ENCODE measurements around the gene ADAMTSL1. TPM values are rescaled to one million over a fixed set of nuclear protein-coding genes. Genes with fewer than 3 reads are reported as not detected.

The ADAMTSL1 gene
- total and polyA plus RNA-seq, 12 donors: 0.37 to 5.2 (median 1.9) TPM

DNA sequence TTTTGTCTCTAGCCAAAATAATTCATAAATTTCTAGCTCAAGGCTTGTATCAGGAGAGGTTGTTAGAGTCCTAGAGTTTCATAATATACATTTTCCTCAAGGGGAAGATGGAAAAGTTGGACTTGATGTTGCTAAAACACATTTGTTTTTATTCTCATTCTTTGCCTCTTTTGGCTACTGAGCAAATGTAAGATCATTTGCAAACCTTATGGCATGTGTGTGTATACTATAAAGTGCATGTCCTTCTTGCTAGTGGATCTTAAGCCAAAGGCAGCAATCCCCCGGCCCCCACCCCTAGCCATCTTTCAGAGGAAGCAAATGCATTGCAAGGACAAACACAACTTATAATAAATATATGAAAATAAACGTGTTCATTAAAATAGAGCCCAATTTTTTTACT is 43.0 kb downstream of the ADAMTSL1 start:
- Histone ChIP-seq H3K36me3 (no peaks in the 10 kb centered on the region), H3K4me3 (no peak overlapping the region), H3K27ac (no peak overlapping the region), H3K27me3 (no peaks in the 10 kb centered on the region), H3K4me1 (no peaks in the 10 kb centered on the region), H3K9me3 (peaks cover 0 to 4% (median 0%) of the 10 kb centered on the region in 11 donors)
- DNase-seq: no peak
- TF ChIP-seq, protein P1, sequence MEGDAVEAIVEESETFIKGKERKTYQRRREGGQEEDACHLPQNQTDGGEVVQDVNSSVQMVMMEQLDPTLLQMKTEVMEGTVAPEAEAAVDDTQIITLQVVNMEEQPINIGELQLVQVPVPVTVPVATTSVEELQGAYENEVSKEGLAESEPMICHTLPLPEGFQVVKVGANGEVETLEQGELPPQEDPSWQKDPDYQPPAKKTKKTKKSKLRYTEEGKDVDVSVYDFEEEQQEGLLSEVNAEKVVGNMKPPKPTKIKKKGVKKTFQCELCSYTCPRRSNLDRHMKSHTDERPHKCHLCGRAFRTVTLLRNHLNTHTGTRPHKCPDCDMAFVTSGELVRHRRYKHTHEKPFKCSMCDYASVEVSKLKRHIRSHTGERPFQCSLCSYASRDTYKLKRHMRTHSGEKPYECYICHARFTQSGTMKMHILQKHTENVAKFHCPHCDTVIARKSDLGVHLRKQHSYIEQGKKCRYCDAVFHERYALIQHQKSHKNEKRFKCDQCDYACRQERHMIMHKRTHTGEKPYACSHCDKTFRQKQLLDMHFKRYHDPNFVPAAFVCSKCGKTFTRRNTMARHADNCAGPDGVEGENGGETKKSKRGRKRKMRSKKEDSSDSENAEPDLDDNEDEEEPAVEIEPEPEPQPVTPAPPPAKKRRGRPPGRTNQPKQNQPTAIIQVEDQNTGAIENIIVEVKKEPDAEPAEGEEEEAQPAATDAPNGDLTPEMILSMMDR (IDR thresholded peaks at IDR 0.05): no peak
- ATAC-seq: no peak
- intact Hi-C loops (cut with DNase I): no loop called here
- WGBS, 2 donors: 67 to 78% methylated on average over 2 of the region's 2 CpGs

DNA sequence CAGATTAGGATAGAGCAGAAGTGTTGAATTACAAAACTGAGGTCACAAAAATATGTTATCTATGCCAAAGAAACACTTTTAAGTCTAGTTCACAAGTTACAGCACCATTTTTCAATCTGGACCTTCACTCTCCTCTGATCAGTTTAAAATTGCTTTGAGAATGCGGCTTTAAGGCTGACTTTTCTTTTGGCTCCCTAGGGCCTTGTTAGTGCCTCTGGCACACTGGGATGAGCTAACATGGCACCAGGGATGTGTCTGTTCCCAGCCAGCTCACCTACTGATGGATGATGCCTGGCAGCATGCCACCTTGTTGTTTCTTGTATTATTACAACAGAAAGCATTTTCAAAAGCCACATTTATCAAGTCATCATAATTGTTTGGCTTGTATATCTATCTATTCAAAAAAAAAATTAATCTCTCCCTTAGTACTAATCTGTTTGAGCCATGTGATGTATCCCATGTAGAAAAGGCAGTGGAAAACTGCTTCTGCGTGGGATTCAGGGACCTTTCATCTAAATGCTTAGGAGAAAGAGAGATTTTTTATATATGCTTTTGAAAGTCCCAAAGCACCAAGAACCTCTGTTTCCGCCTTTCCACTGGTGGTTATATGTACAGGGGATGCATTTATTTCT is 46.6 kb downstream of the ADAMTSL1 start:
- intact Hi-C loops (cut with DNase I): no loop called here
- no peaks in the 10 kb centered on the region for H3K4me1 ChIP-seq
- H3K27ac ChIP-seq: no peak overlapping the region
- H3K9me3 ChIP-seq: peaks cover 0 to 6% (median 0%) of the 10 kb centered on the region in 11 donors
- H3K4me3 ChIP-seq: no peak overlapping the region
- H3K27me3 ChIP-seq: no peaks in the 10 kb centered on the region
- WGBS, 2 donors: 92 to 93% methylated on average over 3 of the region's 3 CpGs
- DNase-seq: no peak
- ATAC-seq: no peak
- no peaks in the 10 kb centered on the region for H3K36me3 ChIP-seq
- TF ChIP-seq, protein P1 (IDR thresholded peaks at IDR 0.05): no peak

DNA sequence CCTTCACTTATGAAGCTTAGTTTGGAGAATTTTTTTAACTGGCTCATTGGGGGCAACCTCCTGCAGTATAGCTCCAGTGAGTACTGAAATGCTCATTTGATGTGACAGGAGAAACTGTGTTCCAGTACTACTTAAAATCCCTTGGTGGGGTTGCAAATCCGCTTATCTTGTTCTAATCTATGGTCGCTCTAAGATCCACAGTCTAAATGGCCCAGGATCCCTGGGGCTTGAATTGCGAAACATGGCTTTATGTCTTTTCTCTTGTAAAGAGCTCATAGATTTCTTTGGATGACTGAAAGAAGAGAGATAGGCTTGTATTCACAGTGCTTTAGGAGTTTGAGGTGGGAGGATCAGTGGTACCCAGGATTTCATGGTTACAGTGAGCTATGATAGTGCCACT is 52.7 kb downstream of the ADAMTSL1 start:
- WGBS, 2 donors: 91 to 93% methylated on average over 3 of the region's 3 CpGs
- TF ChIP-seq, protein P1 (IDR thresholded peaks at IDR 0.05): no peak

DNA sequence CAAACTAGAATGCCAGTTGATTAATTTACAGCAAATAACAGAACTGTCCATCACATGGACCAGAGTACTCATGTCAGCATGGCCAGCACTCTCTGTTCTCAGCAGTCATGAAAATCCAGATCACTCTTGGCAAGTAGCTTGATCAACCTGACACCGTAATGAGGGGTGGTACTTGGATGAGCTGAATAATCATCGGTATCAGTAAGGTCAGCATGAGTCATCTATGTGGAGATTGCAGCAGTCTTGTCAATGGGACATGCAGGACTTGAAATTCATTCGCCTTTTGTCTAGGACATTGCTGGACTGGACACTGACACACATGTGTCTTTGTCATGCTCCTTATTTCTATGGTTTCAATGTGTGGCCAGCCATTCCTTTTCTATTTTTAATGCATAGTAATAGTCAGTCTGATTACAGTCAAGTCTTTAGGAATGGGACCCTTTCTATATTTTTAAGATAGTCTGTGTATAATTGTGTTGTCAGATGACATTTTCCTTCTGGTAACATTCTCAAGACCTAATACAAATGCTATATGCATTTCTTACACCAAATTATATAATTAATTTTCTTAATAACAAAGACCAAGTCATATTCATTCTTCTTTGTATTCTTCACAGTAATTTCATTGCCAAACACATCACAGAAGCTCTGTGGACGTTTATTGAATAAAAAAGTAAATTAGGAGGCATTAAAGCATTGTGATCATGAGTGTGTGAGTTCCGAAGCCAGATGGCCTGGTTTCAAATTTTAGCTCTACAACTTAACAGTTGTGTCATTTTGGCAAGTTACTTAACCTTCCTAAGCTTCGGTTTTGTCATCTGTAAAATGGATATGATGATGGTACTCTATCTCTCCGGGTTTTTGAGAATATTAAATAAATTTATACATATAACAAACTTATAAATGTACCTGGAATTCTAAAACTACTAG is 57.4 kb downstream of the ADAMTSL1 start:
- DNase-seq (no peak), ATAC-seq (no peak)
- Histone ChIP-seq H3K27me3 (no peaks in the 10 kb centered on the region), H3K9me3 (peaks cover 0 to 39% (median 16%) of the 10 kb centered on the region in 11 donors), H3K4me3 (no peak overlapping the region), H3K27ac (no peak overlapping the region), H3K36me3 (peaks cover 0 to 14% (median 0%) of the 10 kb centered on the region in 9 donors), H3K4me1 (peaks cover 0 to 7% (median 0%) of the 10 kb centered on the region in 9 donors)
- intact Hi-C loops (cut with DNase I): no loop called here
- 69 to 73% methylated on average over 7 of the region's 7 CpGs for WGBS, 2 donors
- TF ChIP-seq, protein P1 (IDR thresholded peaks at IDR 0.05): no peak

More for the DNA sequence above, 52.7 kb downstream of the ADAMTSL1 start:
- Histone ChIP-seq H3K4me3 (no peak overlapping the region), H3K27ac (no peak overlapping the region), H3K36me3 (no peaks in the 10 kb centered on the region), H3K27me3 (no peaks in the 10 kb centered on the region), H3K4me1 (peaks cover 0 to 7% (median 0%) of the 10 kb centered on the region in 9 donors), H3K9me3 (peaks cover 0 to 15% (median 0%) of the 10 kb centered on the region in 11 donors)
- DNase-seq: no peak
- ATAC-seq: no peak
- intact Hi-C loops (cut with DNase I): no loop called here
